HepG2 (cell line): Measurements from ENCODE around the gene UBE2N. TPM values are rescaled to one million over a fixed set of nuclear protein-coding genes. Genes with fewer than 3 reads are reported as not detected.

ENCODE experiments used
- ATAC-seq: fragments of 200-7000 bp; cut with Tn5 transposase; 3 replicates; pipeline ENCODE4 v1.9.1; 2020; ENCODE audit warnings: mild to moderate bottlenecking, moderate library complexity
- BruUV-seq: library from RNA; stranded (reverse); fragments of 400-500 nt; replicated peaks from 2 replicates; lab custom pipeline; 2021; lab: Mats Ljungman, UMichigan
- CTCF ChIA-PET: fragments of 300-600 bp; formaldehyde crosslinking; extraction: SDS; loops from one replicate; lab custom pipeline; 2021; ENCODE audit warnings: low total read pairs, inconsistent platforms, low intra/inter-chr PET ratio; lab: Yijun Ruan, JAX
- POLR2A ChIA-PET: fragments of 350-600 bp; sonication (Branson Sonifier 250); formaldehyde crosslinking; loops from one replicate; lab custom pipeline; 2020; ENCODE audit warnings: antibody characterized with exemption, inconsistent platforms; lab: Yijun Ruan, JAX
- DNase-seq: peaks from one replicate; pipeline ENCODE4 v3.0.0-alpha.2; 2015; ENCODE audit warnings: low spot score
- FAIRE-seq: peaks from 3 replicates; lab custom pipeline; 2011; peaks lifted over from hg19 to GRCh38; lab: Jason Lieb, UNC
- H2AFZ ChIP-seq: one replicate; pipeline ENCODE4 v1.6.1; 2011; ENCODE audit warnings: low read length, inconsistent platforms
- H3K27ac ChIP-seq: fragments of 300-600 bp; 3 replicates; pipeline ENCODE4 v1.8.0; 2011; ENCODE audit warnings: mixed run types, mild to moderate bottlenecking, mixed read lengths, low read length, inconsistent platforms; ENCODE audit not compliant: insufficient read depth; ENCODE audit errors: extremely low read length
- H3K27me3 ChIP-seq, 2 experiments: fragments of 200-600 bp in 1 of 2; 2 replicates in 1 of 2; 3 replicates in 1 of 2; pipeline versions ENCODE4 v1.6.0 to v1.8.0; 2011; ENCODE audit warnings: low read length in 2 of 2, mild to moderate bottlenecking in 2 of 2, moderate library complexity in 2 of 2, inconsistent platforms in 1 of 2; ENCODE audit not compliant: insufficient read depth in 2 of 2, control insufficient read depth in 1 of 2
- H3K36me3 ChIP-seq, 2 experiments: fragments of 200-600 bp in 1 of 2; replicated peaks in 1 of 2; 2 replicates in 1 of 2; 3 replicates in 1 of 2; pipeline versions ENCODE4 v1.5.1 to v1.8.0; 2011; ENCODE audit warnings: low read length in 2 of 2, inconsistent platforms in 1 of 2; ENCODE audit not compliant: insufficient read depth in 2 of 2, control insufficient read depth in 1 of 2
- H3K4me1 ChIP-seq: 2 replicates; pipeline ENCODE4 v1.5.1; 2012; ENCODE audit warnings: low read length, inconsistent platforms; ENCODE audit not compliant: insufficient read depth
- H3K4me2 ChIP-seq: 2 replicates; pipeline ENCODE4 v1.6.0; 2011; ENCODE audit warnings: low read depth, low read length, inconsistent platforms
- H3K4me3 ChIP-seq, 3 experiments: fragments of 200-600 bp in 1 of 3; sonication (generic), shearing (Covaris generic) in 1 of 3; replicated peaks in 1 of 3; 2 replicates each; pipeline ENCODE4 v1.5.1; 2011 to 2016; ENCODE audit warnings: low read length in 3 of 3, inconsistent platforms in 2 of 3, low read depth in 2 of 3, mild to moderate bottlenecking in 2 of 3, control low read depth in 1 of 3, mixed read lengths in 1 of 3; ENCODE audit not compliant: insufficient read depth in 1 of 3
- H3K79me2 ChIP-seq: one replicate; pipeline ENCODE4 v1.6.1; 2011; ENCODE audit warnings: low read length, inconsistent platforms; ENCODE audit not compliant: insufficient read depth
- H3K9ac ChIP-seq: 2 replicates; pipeline ENCODE4 v1.6.0; 2011; ENCODE audit warnings: mild to moderate bottlenecking, low read depth, low read length, inconsistent platforms; ENCODE audit not compliant: insufficient read depth
- H3K9me3 ChIP-seq: 2 replicates; pipeline ENCODE4 v1.5.1; 2012; ENCODE audit warnings: mild to moderate bottlenecking, low read length
- H4K20me1 ChIP-seq: 2 replicates; pipeline ENCODE4 v1.6.0; 2011; ENCODE audit warnings: inconsistent platforms, mild to moderate bottlenecking, low read length, moderate library complexity; ENCODE audit not compliant: insufficient read depth
- AKAP8 ChIP-seq: sonication (generic); formaldehyde crosslinking; IDR thresholded peaks from 2 replicates; pipeline ENCODE4 v1.5.1; 2020; ENCODE audit warnings: mild to moderate bottlenecking, missing genetic modification reagents
- CEBPG ChIP-seq: IDR thresholded peaks from 2 replicates; pipeline ENCODE4 v1.6.1; 2016
- EED ChIP-seq: sonication (generic); formaldehyde crosslinking; IDR thresholded peaks from 2 replicates; pipeline ENCODE4 v1.5.0; 2020; ENCODE audit warnings: mild to moderate bottlenecking, missing genetic modification reagents
- FOSL2 ChIP-seq: sonication (generic); formaldehyde crosslinking; IDR thresholded peaks from 2 replicates; pipeline ENCODE4 v1.4.0; 2020; ENCODE audit warnings: missing genetic modification reagents
- HNRNPLL ChIP-seq: fragments of 200-400 bp; formaldehyde crosslinking; IDR thresholded peaks from 2 replicates; pipeline ENCODE4 v1.6.1; 2017; ENCODE audit warnings: mild to moderate bottlenecking, low read depth, low read length; ENCODE audit not compliant: poor library complexity, severe bottlenecking
- KAT2B ChIP-seq: fragments of 150-350 bp; IDR thresholded peaks from 2 replicates; pipeline ENCODE4 v1.6.1; 2014; ENCODE audit warnings: low read depth, low read length, borderline replicate concordance
- MTA1 ChIP-seq: sonication (generic); formaldehyde crosslinking; IDR thresholded peaks from 2 replicates; pipeline ENCODE4 v1.4.0; 2020; ENCODE audit warnings: missing genetic modification reagents, mild to moderate bottlenecking, borderline replicate concordance
- ONECUT2 ChIP-seq: sonication (generic); formaldehyde crosslinking; IDR thresholded peaks from 2 replicates; pipeline ENCODE4 v1.4.0; 2020; ENCODE audit warnings: missing genetic modification reagents
- PRMT3 ChIP-seq: sonication (generic); formaldehyde crosslinking; IDR thresholded peaks from 2 replicates; pipeline ENCODE4 v1.8.1; 2022; ENCODE audit warnings: low read depth, mild to moderate bottlenecking, moderate library complexity, missing genetic modification reagents, borderline replicate concordance
- RARA ChIP-seq: IDR thresholded peaks from 2 replicates; pipeline ENCODE4 v1.6.1; 2016; ENCODE audit warnings: missing genetic modification reagents, missing compliant biosample characterization
- SOX6 ChIP-seq, 2 experiments: fragments of 450-650 bp in 1 of 2; sonication (generic) in 1 of 2; formaldehyde crosslinking in 1 of 2; IDR thresholded peaks; 2 replicates each; pipeline versions ENCODE4 v1.4.0 to v1.6.1; 2017 to 2020; ENCODE audit warnings: antibody characterized with exemption in 1 of 2, mild to moderate bottlenecking in 1 of 2, missing genetic modification reagents in 1 of 2
- TCF12 ChIP-seq, 2 experiments: fragments of 450-650 bp in 1 of 2; sonication (generic) in 1 of 2; formaldehyde crosslinking in 1 of 2; IDR thresholded peaks; 2 replicates each; pipeline versions ENCODE4 v1.6.1 to v1.8.0; 2017 to 2022; ENCODE audit warnings: antibody characterized with exemption in 1 of 2, mild to moderate bottlenecking in 1 of 2, missing genetic modification reagents in 1 of 2, moderate library complexity in 1 of 2
- ZMAT3 ChIP-seq: sonication (generic); formaldehyde crosslinking; conservative IDR thresholded peaks from 2 replicates; pipeline ENCODE4 v1.7.0; 2021; ENCODE audit warnings: missing genetic modification reagents
- ZNF282 ChIP-seq: fragments of 450-650 bp; IDR thresholded peaks from 2 replicates; pipeline ENCODE4 v1.6.1; 2018; ENCODE audit not compliant: partially characterized antibody
- ZNF607 ChIP-seq: sonication (generic); formaldehyde crosslinking; IDR thresholded peaks from 2 replicates; pipeline ENCODE4 v1.5.1; 2020; ENCODE audit warnings: missing genetic modification reagents, mild to moderate bottlenecking, borderline replicate concordance
- WGBS: methylation state at CpG from one replicate; pipeline ENCODE4 v1.1.6; 2017; ENCODE audit warnings: low lambda C conversion rate; 5-methylcytosine and 5-hydroxymethylcytosine counted together
- in situ Hi-C: cut with HindIII; loops from 2 replicates; pipeline ENCODE4 v1.10.0; 2017; ENCODE audit warnings: low pct_unique_long_range_greater_than_20kb; ENCODE audit not compliant: extremely low pct_ligation_motif_present
- intact Hi-C: fragments of 100-400 bp; cut with micrococcal nuclease; formaldehyde crosslinking; loops from one replicate; pipeline ENCODE4 v1.10.0; 2022; ENCODE audit not compliant: unreplicated experiment
- polyA plus RNA-seq, 8 experiments: library from polyadenylated mRNA; depleted of rRNA in 3 of 8; stranded (reverse) in 7 of 8; unstranded in 1 of 8; fragments of >200 nt; fragmentation: Illumina TruSeq in 4 of 8; extraction: Trizol in 4 of 8; gene quantifications; 2 replicates each; pipeline versions ENCODE4 v1.2.1 to v1.2.3, GENCODE V29; 2011 to 2016; ENCODE audit warnings: low read depth in 4 of 8, missing spikeins in 1 of 8, mixed read lengths in 1 of 8; ENCODE audit not compliant: insufficient read depth in 1 of 8
- total RNA-seq, 5 experiments: library from RNA; depleted of rRNA; stranded (reverse); fragments of >200 nt; fragmentation: Illumina TruSeq; extraction: Trizol; gene quantifications; 2 replicates each; pipeline ENCODE4 v1.2.3, GENCODE V29; 2016; ENCODE audit warnings: low read depth in 1 of 5
- TF ChIP-seq, protein P1 (sequence below): sonication (generic); formaldehyde crosslinking; IDR thresholded peaks from 2 replicates; pipeline ENCODE4 v1.4.0; 2020; ENCODE audit warnings: mild to moderate bottlenecking, missing genetic modification reagents

UBE2N gene
- total and polyA plus RNA-seq, 2 of the 13 experiments (the other 11 are each of a cell fraction or from before 2014, with no cell fraction given): 188 to 197 TPM

DNA sequence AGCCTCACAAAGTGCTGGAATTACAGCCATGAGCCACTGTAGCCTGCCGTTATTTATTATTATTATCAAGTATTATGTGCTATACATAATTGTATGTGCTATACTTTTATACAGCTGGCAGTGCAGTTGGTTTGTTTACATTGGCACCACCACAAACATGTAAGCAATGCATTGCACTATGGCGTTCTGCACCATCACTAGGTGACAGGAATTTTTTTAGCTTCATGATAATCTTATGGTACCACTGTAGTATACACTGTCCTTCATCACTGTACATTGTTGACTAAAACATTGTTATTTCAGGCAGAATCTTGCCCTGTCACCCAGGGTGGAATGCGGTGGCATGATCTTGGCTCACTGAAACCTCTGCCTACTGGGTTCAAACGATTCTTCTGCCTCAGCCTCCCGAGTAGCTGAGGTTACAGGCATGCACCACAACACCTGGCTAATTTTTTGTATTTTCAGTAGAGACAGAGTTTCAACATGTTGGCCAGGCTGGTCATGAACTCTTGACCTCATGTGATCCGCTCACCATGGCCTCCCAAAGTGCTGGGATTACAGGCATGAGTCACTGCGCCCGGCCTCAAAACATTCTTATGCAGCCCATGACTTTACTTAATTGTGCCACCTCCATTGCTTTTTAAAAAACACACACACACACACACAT, 42.7 kb upstream of the UBE2N start:
- H3K4me3 ChIP-seq: no peak overlapping the region
- no peaks in the 10 kb centered on the region for H4K20me1 ChIP-seq
- ChIA-PET CTCF (no interaction called here), POLR2A (interaction anchor here (1.7 kb wide), 1 partner anchor 42 kb away, joined by 4 read pairs; the partner anchor contains the start of gene UBE2N)
- DNase-seq (no peak), FAIRE-seq (no peak), ATAC-seq (no peak)
- WGBS: 79% methylated on average over 8 of the region's 8 CpGs
- H2AFZ ChIP-seq: no peak overlapping the region
- TF ChIP-seq ONECUT2: no peak
- no peak for TF ChIP-seq ZMAT3
- peak; percentile 16; the same call in 1 of the 2 replicates for TF ChIP-seq FOSL2 (CRISPR knock-in tag)
- peak; percentile 30 for TF ChIP-seq RARA
- TF ChIP-seq HNRNPLL: no peak
- no peak for TF ChIP-seq TCF12 (IDR thresholded peaks at IDR 0.05)
- no peak for TF ChIP-seq TCF12 (CRISPR knock-in tag; IDR thresholded peaks at IDR 0.05)
- H3K27me3 ChIP-seq: no peaks in the 10 kb centered on the region
- H3K4me1 ChIP-seq: peaks cover 10% of the 10 kb centered on the region; the same call in 1 of the 2 replicates
- no peaks in the 10 kb centered on the region for H3K79me2 ChIP-seq
- intact Hi-C loops (no loop called here), in situ Hi-C loops (no loop called here)
- peaks cover 22 to 74% of the 10 kb centered on the region in 2 experiments for H3K36me3 ChIP-seq
- no peak overlapping the region for H3K27ac ChIP-seq
- H3K9ac ChIP-seq: no peak overlapping the region
- H3K4me2 ChIP-seq: no peak overlapping the region
- H3K9me3 ChIP-seq: no peaks in the 10 kb centered on the region
- BruUV-seq: no TSS peak

DNA sequence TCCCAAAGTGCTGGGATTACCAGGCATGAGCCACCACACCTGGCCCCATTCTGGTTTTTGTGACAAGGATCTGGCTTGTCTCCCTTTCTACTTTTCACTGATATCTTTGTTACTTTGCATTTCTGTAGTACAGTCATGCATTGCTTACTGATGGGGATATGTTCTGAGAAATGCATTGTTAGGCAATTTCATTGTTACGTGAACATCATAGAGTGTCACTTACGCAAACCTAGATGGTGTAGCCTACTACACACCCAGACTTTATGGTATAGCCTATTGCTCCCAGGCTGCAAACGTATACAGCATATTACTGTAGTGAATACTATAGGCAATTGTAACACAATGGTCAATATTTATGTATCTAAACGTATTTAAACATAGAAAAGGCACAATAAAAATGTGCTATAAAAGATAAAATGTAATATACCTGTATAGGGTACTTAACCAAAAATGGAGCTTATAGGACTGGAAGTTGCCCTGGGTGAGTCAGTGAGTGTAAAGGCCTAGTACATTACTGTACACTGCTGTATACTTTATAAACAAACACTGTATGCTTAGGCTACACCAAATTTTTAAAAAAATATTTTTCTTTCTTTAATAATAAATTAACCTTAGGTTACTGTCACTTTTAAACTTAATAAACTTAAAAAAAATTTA, 41.5 kb upstream of the UBE2N start:
- FAIRE-seq (no peak), DNase-seq (no peak), ATAC-seq (no peak)
- intact Hi-C loops: no loop called here
- ChIA-PET CTCF (no interaction called here), POLR2A (interaction anchor here (1.2 to 1.7 kb wide), 2 partner anchors 16 to 41 kb away, joined by 4 read pairs; partner anchors contain the start of genes MRPL42 and UBE2N)
- H3K36me3 ChIP-seq: peaks cover 19 to 74% of the 10 kb centered on the region in 2 experiments
- no peaks in the 10 kb centered on the region for H3K27me3 ChIP-seq
- in situ Hi-C loops: no loop called here
- no peak overlapping the region for H2AFZ ChIP-seq
- H3K4me2 ChIP-seq: no peak overlapping the region
- H3K9me3 ChIP-seq: no peaks in the 10 kb centered on the region
- no peaks in the 10 kb centered on the region for H4K20me1 ChIP-seq
- H3K27ac ChIP-seq: no peak overlapping the region
- H3K4me1 ChIP-seq: peaks cover 10% of the 10 kb centered on the region; the same call in 1 of the 2 replicates
- no peak overlapping the region for H3K9ac ChIP-seq
- H3K4me3 ChIP-seq: no peak overlapping the region
- whole genome bisulfite sequencing: 96% methylated on average over 4 of the region's 4 CpGs
- no peaks in the 10 kb centered on the region for H3K79me2 ChIP-seq
- no TSS peak for BruUV-seq
- TF ChIP-seq ZNF282 (no peak), EED (CRISPR knock-in tag) (no peak), AKAP8 (no peak), MTA1 (no peak), PRMT3 (no peak), KAT2B (no peak), SOX6 (IDR thresholded peaks at IDR 0.05) (no peak), SOX6 (CRISPR knock-in tag; IDR thresholded peaks at IDR 0.05) (no peak), ZNF607 (CRISPR knock-in tag) (no peak), CEBPG (CRISPR knock-in tag) (no peak)
- TF ChIP-seq, protein P1, sequence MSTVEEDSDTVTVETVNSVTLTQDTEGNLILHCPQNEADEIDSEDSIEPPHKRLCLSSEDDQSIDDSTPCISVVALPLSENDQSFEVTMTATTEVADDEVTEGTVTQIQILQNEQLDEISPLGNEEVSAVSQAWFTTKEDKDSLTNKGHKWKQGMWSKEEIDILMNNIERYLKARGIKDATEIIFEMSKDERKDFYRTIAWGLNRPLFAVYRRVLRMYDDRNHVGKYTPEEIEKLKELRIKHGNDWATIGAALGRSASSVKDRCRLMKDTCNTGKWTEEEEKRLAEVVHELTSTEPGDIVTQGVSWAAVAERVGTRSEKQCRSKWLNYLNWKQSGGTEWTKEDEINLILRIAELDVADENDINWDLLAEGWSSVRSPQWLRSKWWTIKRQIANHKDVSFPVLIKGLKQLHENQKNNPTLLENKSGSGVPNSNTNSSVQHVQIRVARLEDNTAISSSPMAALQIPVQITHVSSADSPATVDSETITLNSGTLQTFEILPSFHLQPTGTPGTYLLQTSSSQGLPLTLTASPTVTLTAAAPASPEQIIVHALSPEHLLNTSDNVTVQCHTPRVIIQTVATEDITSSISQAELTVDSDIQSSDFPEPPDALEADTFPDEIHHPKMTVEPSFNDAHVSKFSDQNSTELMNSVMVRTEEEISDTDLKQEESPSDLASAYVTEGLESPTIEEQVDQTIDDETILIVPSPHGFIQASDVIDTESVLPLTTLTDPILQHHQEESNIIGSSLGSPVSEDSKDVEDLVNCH: no peak
